GM11168 (cell line): ENCODE measurements around the gene GPR101.
"Not testable (repeated sequence)": the region's sequence is repeated elsewhere in the genome, so short reads cannot be mapped to it uniquely, and the experiment has no call there.

ENCODE experiments used
- in situ Hi-C: fragments of 300-500 bp; cut with MboI; formaldehyde crosslinking; loops from one replicate; pipeline ENCODE4 v1.12.0; 2022; ENCODE audit warnings: low sequenced_read_pairs; ENCODE audit not compliant: unreplicated experiment

GPR101 gene

DNA sequence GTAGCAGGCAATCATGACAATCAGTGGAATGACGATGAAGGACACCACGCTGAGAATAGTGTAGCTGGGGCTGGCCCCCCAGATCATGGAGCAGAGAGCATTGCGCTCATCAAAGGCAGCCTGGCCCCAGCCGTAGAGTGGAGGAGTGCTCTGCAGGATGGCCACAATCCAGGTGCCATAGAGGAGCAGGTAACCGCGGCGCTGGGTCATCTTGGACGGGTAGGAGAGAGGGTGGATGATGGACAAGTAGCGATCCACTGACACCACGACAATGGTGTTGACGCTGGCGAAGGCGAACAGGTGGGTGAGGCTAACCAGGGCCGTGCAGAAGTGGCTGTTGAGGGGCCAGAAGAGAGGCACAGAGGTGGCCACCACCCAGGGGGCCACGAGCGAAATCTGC is 2.8 kb downstream of the GPR101 start:
- in situ Hi-C loops: loop anchor here (25.0 kb wide), 1 partner anchor 319 kb away; no protein-coding TSS in a partner anchor

DNA sequence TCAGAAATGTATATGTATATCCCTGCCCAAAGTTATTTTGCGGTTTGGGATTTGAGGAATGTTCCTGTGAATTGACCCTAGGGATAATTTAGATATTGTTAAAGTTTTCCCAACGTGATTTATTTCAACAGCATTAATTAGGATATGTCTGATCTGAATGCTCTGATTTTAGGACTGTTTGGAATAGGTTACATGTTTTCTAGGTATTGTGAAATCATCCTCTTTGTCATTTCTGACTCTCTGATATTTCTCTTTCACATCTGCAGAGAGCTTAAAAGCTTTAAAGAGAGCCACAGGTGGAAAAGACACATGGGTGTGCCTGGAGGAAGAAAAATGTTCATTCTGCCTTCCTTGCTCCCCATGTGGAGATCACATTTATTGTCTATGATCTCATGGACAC is 5.1 kb downstream of the GPR101 start:
- in situ Hi-C loops: loop anchor here (25.0 kb wide), 1 partner anchor 316 kb away; no protein-coding TSS in a partner anchor

DNA sequence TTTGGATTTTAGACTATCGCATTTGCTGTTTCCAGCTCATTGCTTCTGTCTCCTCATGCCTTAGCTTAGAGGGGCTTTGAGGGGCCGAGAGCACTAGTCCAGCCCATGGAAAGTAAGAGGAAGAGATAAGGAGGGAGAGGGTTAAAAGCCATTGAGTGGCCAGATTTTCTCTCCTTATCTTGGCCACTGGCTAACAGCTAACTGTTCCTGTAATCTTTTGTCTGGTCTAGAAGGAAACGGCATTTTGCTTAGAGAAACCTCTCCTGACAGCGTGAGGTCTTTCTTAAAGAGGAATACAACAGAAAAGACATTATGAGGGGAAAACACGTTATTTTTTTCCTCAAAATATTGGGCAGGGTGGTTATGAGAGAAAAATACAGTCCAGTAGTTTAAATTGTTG is 7.9 kb downstream of the GPR101 start:
- in situ Hi-C loops: loop anchor here (25.0 kb wide), 1 partner anchor 314 kb away; no protein-coding TSS in a partner anchor

DNA sequence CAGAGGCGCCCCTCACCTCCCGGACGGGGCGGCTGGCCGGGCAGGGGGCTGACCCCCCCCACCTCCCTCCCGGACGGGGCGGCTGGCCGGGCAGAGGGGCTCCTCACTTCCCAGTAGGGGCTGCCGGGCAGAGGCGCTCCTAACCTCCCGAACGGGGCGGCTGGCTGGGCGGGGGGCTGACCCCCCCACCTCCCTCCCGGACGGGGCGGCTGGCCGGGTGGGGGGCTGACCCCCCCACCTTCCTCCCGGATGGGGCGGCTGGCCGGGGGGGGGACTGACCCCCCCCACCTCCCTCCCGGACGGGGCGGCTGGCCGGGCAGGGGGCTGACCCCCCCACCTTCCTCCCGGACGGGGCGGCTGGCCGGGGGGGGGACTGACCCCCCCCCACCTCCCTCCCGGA is 33.6 kb downstream of the GPR101 start:
- in situ Hi-C loops: not testable (repeated sequence)

DNA sequence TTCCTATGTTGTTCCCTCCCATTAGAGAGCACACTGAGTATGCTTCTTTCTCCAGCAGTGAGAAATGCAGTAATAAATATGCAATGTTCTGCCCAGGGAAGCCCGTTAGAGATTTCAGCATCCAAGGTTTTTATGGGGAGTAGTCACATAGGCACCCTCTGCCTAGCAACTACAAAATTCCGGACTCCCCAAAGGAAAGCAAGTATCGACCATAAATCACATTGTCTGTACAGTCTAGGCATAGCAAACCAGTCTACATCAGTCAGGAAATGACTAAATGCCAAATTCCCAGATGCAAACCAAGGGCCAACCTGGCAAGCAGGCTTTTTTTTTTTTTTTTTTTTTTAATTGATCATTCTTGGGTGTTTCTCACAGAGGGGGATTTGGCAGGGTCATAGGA is 34.8 kb downstream of the GPR101 start:
- in situ Hi-C loops: no loop called here
